ENCODE measurements around the gene IGF2BP3.
A peak's percentile ranks its signal among the peaks of the same experiment; 100 is the strongest.

Gene IGF2BP3

GRCh38 chr7:23458044-23458443 is 12.2 kb downstream of the IGF2BP3 start:
- no peaks in the 10 kb centered on the region; the same call in 1 of the 2 replicates for H3K36me3 ChIP-seq (ENCODE audit: control insufficient read depth, insufficient read depth, low read length)
- no peaks in the 10 kb centered on the region for H3K27me3 ChIP-seq (replicated peaks; ENCODE audit: control insufficient read depth, insufficient read depth, low read length)
- H3K4me3 ChIP-seq (replicated peaks; ENCODE audit: low read depth, low read length) = no peak overlapping the region
- no peak for DNase-seq (ENCODE audit: extremely low read depth, insufficient read length)
- no peak for TF ChIP-seq CTCF (IDR thresholded peaks at IDR 0.05; ENCODE audit: insufficient read depth, low read length, poor library complexity, severe bottlenecking)

GRCh38 chr7:23456093-23456492 is 14.2 kb downstream of the IGF2BP3 start:
- H3K4me3 ChIP-seq (replicated peaks; ENCODE audit: low read depth, low read length) = no peak overlapping the region
- H3K27me3 ChIP-seq (replicated peaks; ENCODE audit: control insufficient read depth, insufficient read depth, low read length) = no peaks in the 10 kb centered on the region
- TF ChIP-seq CTCF (IDR thresholded peaks at IDR 0.05; ENCODE audit: insufficient read depth, low read length, poor library complexity, severe bottlenecking) = no peak
- no peak for DNase-seq (ENCODE audit: extremely low read depth, insufficient read length)
- no peaks in the 10 kb centered on the region; the same call in 1 of the 2 replicates for H3K36me3 ChIP-seq (ENCODE audit: control insufficient read depth, insufficient read depth, low read length)

- Histone ChIP-seq H3K27me3 (replicated peaks; ENCODE audit: control insufficient read depth, insufficient read depth, low read length) (no peaks in the 10 kb centered on the region), H3K36me3 (ENCODE audit: control insufficient read depth, insufficient read depth, low read length) (no peaks in the 10 kb centered on the region; the same call in 1 of the 2 replicates), H3K4me3 (replicated peaks; ENCODE audit: low read depth, low read length) (no peak overlapping the region)
- no peak for DNase-seq (ENCODE audit: extremely low read depth, insufficient read length)
- no peak for TF ChIP-seq CTCF (IDR thresholded peaks at IDR 0.05; ENCODE audit: insufficient read depth, low read length, poor library complexity, severe bottlenecking)
Observed at GRCh38 chr7:23454881-23455526, 15.3 kb downstream of the IGF2BP3 start.

- Histone ChIP-seq H3K36me3 (ENCODE audit: control insufficient read depth, insufficient read depth, low read length) (no peaks in the 10 kb centered on the region; the same call in 1 of the 2 replicates), H3K4me3 (replicated peaks; ENCODE audit: low read depth, low read length) (no peak overlapping the region), H3K27me3 (replicated peaks; ENCODE audit: control insufficient read depth, insufficient read depth, low read length) (no peaks in the 10 kb centered on the region)
- peak; percentile 6 for TF ChIP-seq CTCF (IDR thresholded peaks at IDR 0.05; ENCODE audit: insufficient read depth, low read length, poor library complexity, severe bottlenecking)
- no peak for DNase-seq (ENCODE audit: extremely low read depth, insufficient read length)
Observed at GRCh38 chr7:23450518-23450917, 19.8 kb downstream of the IGF2BP3 start.

GRCh38 chr7:23449941-23450340 is 20.4 kb downstream of the IGF2BP3 start:
- no peak for TF ChIP-seq CTCF (IDR thresholded peaks at IDR 0.05; ENCODE audit: insufficient read depth, low read length, poor library complexity, severe bottlenecking)
- no peaks in the 10 kb centered on the region for H3K27me3 ChIP-seq (replicated peaks; ENCODE audit: control insufficient read depth, insufficient read depth, low read length)

More at GRCh38 chr7:23449941-23450340, 20.4 kb downstream of the IGF2BP3 start:
- Histone ChIP-seq H3K36me3 (ENCODE audit: control insufficient read depth, insufficient read depth, low read length) (no peaks in the 10 kb centered on the region; the same call in 1 of the 2 replicates), H3K4me3 (replicated peaks; ENCODE audit: low read depth, low read length) (no peak overlapping the region)
- no peak for DNase-seq (ENCODE audit: extremely low read depth, insufficient read length)

Data from GM06990 (cell line).